ENCODE measurements around the gene UBE3B. TPM values are rescaled to one million over a fixed set of nuclear protein-coding genes. Genes with fewer than 3 reads are reported as not detected.

UBE3B gene
- total RNA-seq, 1 donor from 2014 or later: 41.4 TPM

DNA sequence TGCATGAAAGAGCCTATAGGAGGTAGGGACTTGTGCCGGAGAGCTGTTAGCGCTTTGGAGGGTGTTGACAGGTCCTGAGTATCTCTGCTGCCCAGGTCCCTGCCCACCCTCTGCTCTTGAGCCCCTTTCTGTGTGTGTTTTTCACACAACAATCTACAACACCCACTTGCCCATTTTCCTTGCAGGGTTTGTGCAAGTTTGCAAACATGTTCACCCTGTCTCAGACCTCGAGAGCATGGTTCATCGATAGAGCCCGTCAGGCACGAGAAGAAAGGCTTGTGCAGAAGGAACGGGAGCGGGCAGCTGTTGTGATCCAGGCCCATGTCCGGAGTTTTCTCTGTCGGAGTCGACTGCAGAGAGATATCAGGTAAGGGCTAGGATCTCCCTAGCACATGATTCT is 5.9 kb downstream of the UBE3B start:
- H3K36me3 Mint-ChIP-seq: peaks cover 20% of the 10 kb centered on the region
- no peak overlapping the region for H3K4me3 Mint-ChIP-seq
- H3K9me3 Mint-ChIP-seq: no peaks in the 10 kb centered on the region
- no peaks in the 10 kb centered on the region for H3K27me3 Mint-ChIP-seq (ENCODE audit: low read depth)
- H3K4me1 Mint-ChIP-seq: peaks cover 10% of the 10 kb centered on the region
- TF ChIP-seq, protein P1, sequence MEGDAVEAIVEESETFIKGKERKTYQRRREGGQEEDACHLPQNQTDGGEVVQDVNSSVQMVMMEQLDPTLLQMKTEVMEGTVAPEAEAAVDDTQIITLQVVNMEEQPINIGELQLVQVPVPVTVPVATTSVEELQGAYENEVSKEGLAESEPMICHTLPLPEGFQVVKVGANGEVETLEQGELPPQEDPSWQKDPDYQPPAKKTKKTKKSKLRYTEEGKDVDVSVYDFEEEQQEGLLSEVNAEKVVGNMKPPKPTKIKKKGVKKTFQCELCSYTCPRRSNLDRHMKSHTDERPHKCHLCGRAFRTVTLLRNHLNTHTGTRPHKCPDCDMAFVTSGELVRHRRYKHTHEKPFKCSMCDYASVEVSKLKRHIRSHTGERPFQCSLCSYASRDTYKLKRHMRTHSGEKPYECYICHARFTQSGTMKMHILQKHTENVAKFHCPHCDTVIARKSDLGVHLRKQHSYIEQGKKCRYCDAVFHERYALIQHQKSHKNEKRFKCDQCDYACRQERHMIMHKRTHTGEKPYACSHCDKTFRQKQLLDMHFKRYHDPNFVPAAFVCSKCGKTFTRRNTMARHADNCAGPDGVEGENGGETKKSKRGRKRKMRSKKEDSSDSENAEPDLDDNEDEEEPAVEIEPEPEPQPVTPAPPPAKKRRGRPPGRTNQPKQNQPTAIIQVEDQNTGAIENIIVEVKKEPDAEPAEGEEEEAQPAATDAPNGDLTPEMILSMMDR (IDR thresholded peaks at IDR 0.05; ENCODE audit: unreplicated experiment): no peak
- no peak overlapping the region for H3K27ac Mint-ChIP-seq
- DNase-seq (ENCODE audit: low spot score in 2 of 2, unreplicated experiment in 2 of 2): no peak

DNA sequence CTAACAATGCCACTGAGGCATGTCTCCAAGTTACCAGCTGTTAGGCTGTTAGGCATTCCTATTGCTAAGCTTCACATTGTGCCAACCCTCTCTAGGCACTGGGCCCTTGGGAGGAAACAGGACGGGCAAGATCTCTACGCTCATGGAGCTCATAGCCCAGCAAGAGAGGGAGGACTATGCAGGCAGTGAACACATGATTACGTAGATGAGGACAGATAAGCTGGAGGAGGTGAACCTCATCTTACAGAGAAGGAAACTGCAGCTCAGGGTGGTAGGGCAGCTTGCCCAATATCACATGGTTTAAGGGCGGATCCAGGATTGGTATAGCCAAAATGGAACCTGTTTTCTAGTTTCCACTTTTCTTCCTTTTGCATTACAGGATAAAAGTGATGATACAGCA is 7.8 kb downstream of the UBE3B start:
- DNase-seq (ENCODE audit: low spot score in 2 of 2, unreplicated experiment in 2 of 2): no peak
- H3K27me3 Mint-ChIP-seq (ENCODE audit: low read depth): no peaks in the 10 kb centered on the region
- H3K4me1 Mint-ChIP-seq: no peaks in the 10 kb centered on the region
- H3K9me3 Mint-ChIP-seq: no peaks in the 10 kb centered on the region
- no peak overlapping the region for H3K4me3 Mint-ChIP-seq
- TF ChIP-seq, protein P1 (IDR thresholded peaks at IDR 0.05; ENCODE audit: unreplicated experiment): no peak
- no peak overlapping the region for H3K27ac Mint-ChIP-seq
- H3K36me3 Mint-ChIP-seq: peaks cover 31% of the 10 kb centered on the region

DNA sequence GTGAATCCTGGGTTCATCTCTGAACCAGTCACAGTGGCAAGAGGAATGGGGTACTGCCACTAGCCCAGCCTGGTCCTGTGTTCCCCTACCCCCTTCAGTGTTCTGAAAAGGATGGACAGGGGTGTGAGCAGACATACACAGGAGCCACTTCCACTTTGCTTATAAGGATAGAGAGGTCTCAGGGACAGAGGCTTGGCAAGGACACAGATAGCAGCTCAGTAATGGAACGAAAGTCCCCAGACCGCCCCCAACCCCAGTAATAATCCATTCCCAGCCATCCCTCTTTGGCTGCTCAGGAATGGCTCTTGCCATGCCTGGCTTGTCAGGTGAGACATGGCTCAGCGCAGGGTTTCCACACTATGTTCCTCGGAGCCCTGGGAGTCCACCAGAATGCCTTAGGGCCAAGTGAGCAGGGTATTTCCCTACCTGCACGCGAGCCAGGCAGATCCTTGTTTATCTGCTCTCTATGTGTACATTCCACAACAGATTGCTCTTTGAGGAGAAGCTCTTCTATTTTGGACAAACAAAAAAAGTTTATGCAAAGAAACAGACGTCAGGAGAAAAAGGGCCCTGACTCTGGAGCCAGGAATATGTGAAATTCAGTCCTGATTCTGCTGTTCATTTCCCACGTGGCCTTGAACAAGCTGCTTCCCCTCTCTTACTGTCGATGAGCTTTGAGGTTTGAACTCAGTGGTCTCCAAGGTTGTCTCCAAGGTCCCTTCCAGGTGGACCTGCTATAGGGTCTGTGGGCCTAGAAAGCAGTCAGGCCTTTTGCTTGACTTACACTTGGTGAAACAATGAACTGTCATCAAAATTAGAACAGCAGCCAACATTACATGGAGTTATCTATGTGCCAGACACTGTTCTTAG is 10.0 kb downstream of the UBE3B start:
- H3K36me3 Mint-ChIP-seq: peaks cover 40% of the 10 kb centered on the region
- TF ChIP-seq, protein P1 (IDR thresholded peaks at IDR 0.05; ENCODE audit: unreplicated experiment): no peak

DNA sequence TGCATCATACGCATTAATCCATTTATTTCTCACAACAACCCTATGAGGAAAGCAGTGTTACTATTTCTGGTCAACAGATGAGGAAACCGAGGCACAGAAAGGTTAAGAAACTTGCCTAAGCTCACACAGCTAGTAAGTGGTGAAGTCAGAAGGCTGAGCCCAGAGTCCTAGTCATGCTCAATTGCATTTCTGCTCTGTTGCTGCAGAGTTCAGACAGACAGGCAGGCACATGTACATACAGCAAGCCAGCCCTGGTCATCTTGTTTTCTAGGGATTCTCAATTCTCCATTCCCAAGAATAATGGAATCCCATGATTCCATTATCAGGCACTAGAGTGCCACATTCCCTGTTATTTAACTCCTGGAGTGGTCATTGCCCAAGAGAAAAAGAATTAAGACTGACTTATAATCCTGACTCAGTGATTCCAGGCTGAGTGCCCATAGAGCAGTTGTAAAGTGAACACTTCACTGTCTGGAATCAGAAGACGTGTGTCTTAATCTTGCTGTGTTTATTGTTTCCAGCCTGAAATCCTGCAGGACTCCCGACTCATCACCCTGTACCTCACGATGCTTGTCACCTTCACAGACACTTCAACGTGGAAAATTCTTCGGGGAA is 10.7 kb downstream of the UBE3B start:
- H3K4me1 Mint-ChIP-seq: no peaks in the 10 kb centered on the region
- H3K27ac Mint-ChIP-seq: no peak overlapping the region
- TF ChIP-seq, protein P1 (IDR thresholded peaks at IDR 0.05; ENCODE audit: unreplicated experiment): no peak
- peaks cover 41% of the 10 kb centered on the region for H3K36me3 Mint-ChIP-seq
- no peak overlapping the region for H3K4me3 Mint-ChIP-seq
- H3K27me3 Mint-ChIP-seq (ENCODE audit: low read depth): no peaks in the 10 kb centered on the region
- no peak for DNase-seq (ENCODE audit: low spot score in 2 of 2, unreplicated experiment in 2 of 2)
- H3K9me3 Mint-ChIP-seq: no peaks in the 10 kb centered on the region

More for the DNA sequence above, 10.0 kb downstream of the UBE3B start:
- H3K4me3 Mint-ChIP-seq: no peak overlapping the region
- no peaks in the 10 kb centered on the region for H3K9me3 Mint-ChIP-seq
- no peaks in the 10 kb centered on the region for H3K27me3 Mint-ChIP-seq (ENCODE audit: low read depth)
- no peak overlapping the region for H3K27ac Mint-ChIP-seq
- H3K4me1 Mint-ChIP-seq: no peaks in the 10 kb centered on the region
- DNase-seq (ENCODE audit: low spot score in 2 of 2, unreplicated experiment in 2 of 2): no peak

DNA sequence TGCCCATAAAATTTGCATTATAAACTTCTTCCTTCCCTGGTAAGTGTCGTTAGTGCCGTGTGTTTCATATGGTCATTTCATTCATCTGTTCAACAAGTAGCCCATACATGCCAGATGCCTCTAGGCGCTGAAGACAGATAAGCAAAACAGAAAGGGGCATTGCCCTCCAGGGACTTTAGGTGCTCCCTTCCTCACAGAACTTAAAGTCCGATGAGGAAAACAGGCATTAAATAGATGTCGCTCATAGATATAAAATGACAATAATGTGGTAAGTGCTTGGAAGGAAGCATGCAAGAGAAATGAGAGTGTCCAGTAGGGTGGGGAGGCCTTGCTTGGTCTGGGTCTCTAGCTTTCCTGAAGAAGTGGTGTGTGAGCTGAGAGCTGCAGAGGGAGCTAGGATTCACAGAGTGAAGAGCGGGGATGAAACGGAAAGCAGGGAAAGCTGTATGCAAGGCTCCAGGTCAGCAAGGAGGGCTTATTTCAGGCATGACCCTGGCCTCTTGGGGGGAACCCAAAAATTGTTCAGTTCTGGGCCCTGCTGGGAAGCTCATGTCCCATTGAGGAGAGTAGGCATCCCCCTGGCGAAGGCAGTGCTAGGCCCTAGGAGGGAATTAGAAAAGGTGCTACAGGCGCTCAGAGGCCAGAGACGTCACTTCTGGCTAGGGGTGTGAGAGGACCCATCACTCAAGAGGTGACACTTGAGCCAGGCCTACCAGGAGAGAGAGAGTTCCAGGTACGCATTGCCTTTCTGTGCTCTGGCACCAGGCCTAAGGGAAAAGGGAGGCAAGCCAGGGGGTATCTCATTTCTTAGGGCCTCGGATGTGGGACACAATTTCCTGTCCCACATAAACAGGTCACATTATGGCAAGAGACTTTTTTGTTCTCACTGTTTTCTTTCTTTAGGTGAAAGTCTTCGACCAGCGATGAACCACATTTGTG is 11.9 kb downstream of the UBE3B start:
- H3K27me3 Mint-ChIP-seq (ENCODE audit: low read depth): no peaks in the 10 kb centered on the region
- peaks cover 43% of the 10 kb centered on the region for H3K36me3 Mint-ChIP-seq
- H3K27ac Mint-ChIP-seq: no peak overlapping the region
- H3K9me3 Mint-ChIP-seq: no peaks in the 10 kb centered on the region
- H3K4me1 Mint-ChIP-seq: no peaks in the 10 kb centered on the region
- TF ChIP-seq, protein P1 (IDR thresholded peaks at IDR 0.05; ENCODE audit: unreplicated experiment): no peak
- DNase-seq (ENCODE audit: low spot score in 2 of 2, unreplicated experiment in 2 of 2): no peak
- H3K4me3 Mint-ChIP-seq: no peak overlapping the region

Data from mesothelial cell of epicardium (in vitro differentiated cells).